WI38 (cell line): ENCODE results near the gene ENAH.
A peak's percentile ranks its signal among the peaks of the same experiment; 100 is the strongest.
"Not testable (repeated sequence)": the region's sequence is repeated elsewhere in the genome, so short reads cannot be mapped to it uniquely, and the experiment has no call there.

Source experiments
- H3K4me3 ChIP-seq: 2 replicates; pipeline ENCODE4 v1.5.1; 2011; ENCODE audit warnings: low read depth, mild to moderate bottlenecking, control low read depth, low read length
- CTCF ChIP-seq: IDR thresholded peaks from 2 replicates; pipeline ENCODE4 v1.5.1; 2012; ENCODE audit warnings: low read depth, mild to moderate bottlenecking, control low read depth, low read length

ENAH gene

GRCh38 chr1:225660544-225660946, 7.6 kb upstream of the ENAH start:
- H3K4me3 ChIP-seq, result no peak overlapping the region
- no peak for TF ChIP-seq CTCF

GRCh38 chr1:225658041-225658440, 5.1 kb upstream of the ENAH start:
- peak overlapping the region; percentile 18; the same call in 1 of the 2 replicates for H3K4me3 ChIP-seq
- TF ChIP-seq CTCF, result no peak

GRCh38 chr1:225657462-225657989, 4.6 kb upstream of the ENAH start:
- no peak for TF ChIP-seq CTCF
- H3K4me3 ChIP-seq, result peak overlapping the region; percentile 18; the same call in 1 of the 2 replicates

GRCh38 chr1:225656259-225656655, 3.3 kb upstream of the ENAH start:
- not testable (repeated sequence) for H3K4me3 ChIP-seq

GRCh38 chr1:225655509-225656258, 2.8 kb upstream of the ENAH start:
- peak overlapping the region; percentile 28; the same call in 1 of the 2 replicates for H3K4me3 ChIP-seq
- no peak for TF ChIP-seq CTCF

- H3K4me3 ChIP-seq, result no peak overlapping the region
Measured at GRCh38 chr1:225654688-225655508, 2.0 kb upstream of the ENAH start.

GRCh38 chr1:225654277-225654597, 1.3 kb upstream of the ENAH start:
- H3K4me3 ChIP-seq, result peak overlapping the region; percentile 77

More at GRCh38 chr1:225654688-225655508, 2.0 kb upstream of the ENAH start:
- no peak for TF ChIP-seq CTCF

More at GRCh38 chr1:225654277-225654597, 1.3 kb upstream of the ENAH start:
- no peak for TF ChIP-seq CTCF
